CD4-positive, alpha-beta T cell treated with Interleukin-17A for 1 hour (primary cell): ENCODE results near the gene RCN2.

ENCODE experiments used
- DNase-seq: peaks from one replicate; pipeline ENCODE4 v3.0.0-alpha.2; 2020

Gene RCN2

GRCh38 chr15:76974456-76975036, 43.0 kb downstream of the RCN2 start:
- no peak for DNase-seq

GRCh38 chr15:76976141-76976540, 44.6 kb downstream of the RCN2 start:
- DNase-seq = no peak

- no peak for DNase-seq
Measured at GRCh38 chr15:76976572-76977270, 45.2 kb downstream of the RCN2 start.

GRCh38 chr15:76978522-76979330, 47.2 kb downstream of the RCN2 start:
- no peak for DNase-seq

GRCh38 chr15:76979331-76979925, 47.9 kb downstream of the RCN2 start:
- no peak for DNase-seq

GRCh38 chr15:76979996-76980520, 48.5 kb downstream of the RCN2 start:
- no peak for DNase-seq

GRCh38 chr15:76982356-76982755, 50.8 kb downstream of the RCN2 start:
- DNase-seq = no peak

GRCh38 chr15:76982756-76983155, 51.2 kb downstream of the RCN2 start:
- DNase-seq = no peak

- DNase-seq = no peak
Measured at GRCh38 chr15:76983590-76984375, 52.2 kb downstream of the RCN2 start.

GRCh38 chr15:76986743-76987142, 55.2 kb downstream of the RCN2 start:
- DNase-seq = no peak

- no peak for DNase-seq
Measured at GRCh38 chr15:76987276-76987675, 55.7 kb downstream of the RCN2 start.

GRCh38 chr15:76987896-76988860, 56.6 kb downstream of the RCN2 start:
- no peak for DNase-seq

- DNase-seq = no peak
Measured at GRCh38 chr15:76988867-76989780, 57.6 kb downstream of the RCN2 start.

- DNase-seq = no peak
Measured at GRCh38 chr15:76991048-76991447, 59.5 kb downstream of the RCN2 start.

GRCh38 chr15:76991741-76992645, 60.4 kb downstream of the RCN2 start:
- no peak for DNase-seq

- DNase-seq = no peak
Measured at GRCh38 chr15:76993114-76993725, 61.7 kb downstream of the RCN2 start.

GRCh38 chr15:76994001-76994400, 62.5 kb downstream of the RCN2 start:
- DNase-seq = peak; percentile 68

- no peak for DNase-seq
Measured at GRCh38 chr15:76994496-76994895, 62.9 kb downstream of the RCN2 start.
